HepG2 (cell line): Measurements from ENCODE around the gene GBGT1. TPM values are rescaled to one million over a fixed set of nuclear protein-coding genes. Genes with fewer than 3 reads are reported as not detected.

Source experiments
- ARNTL ChIP-seq: sonication (generic); formaldehyde crosslinking; IDR thresholded peaks from 2 replicates; pipeline ENCODE4 v1.4.0; 2020; ENCODE audit warnings: mild to moderate bottlenecking, missing genetic modification reagents
- BCL6 ChIP-seq: IDR thresholded peaks from 2 replicates; pipeline ENCODE4 v1.6.1; 2016; ENCODE audit warnings: missing genetic modification reagents, missing compliant biosample characterization
- CEBPB ChIP-seq: IDR thresholded peaks from 2 replicates; pipeline ENCODE4 v1.6.1; 2011; ENCODE audit warnings: low read depth, low read length, improper control_type of control experiment, borderline replicate concordance
- EEA1 ChIP-seq: sonication (generic); formaldehyde crosslinking; IDR thresholded peaks from 2 replicates; pipeline ENCODE4 v1.5.1; 2020; ENCODE audit warnings: mild to moderate bottlenecking, missing genetic modification reagents, borderline replicate concordance
- FOXK2 ChIP-seq: fragments of 450-650 bp; IDR thresholded peaks from 2 replicates; pipeline ENCODE4 v1.6.1; 2016
- HCFC1 ChIP-seq: fragments of 150-350 bp; IDR thresholded peaks from 2 replicates; pipeline ENCODE4 v1.6.1; 2014; ENCODE audit warnings: low read depth, low read length
- HNRNPL ChIP-seq: fragments of 200-400 bp; formaldehyde crosslinking; IDR thresholded peaks from 2 replicates; pipeline ENCODE4 v1.6.1; 2017; ENCODE audit warnings: mild to moderate bottlenecking, low read depth, low read length
- KDM5B ChIP-seq: sonication (generic); formaldehyde crosslinking; IDR thresholded peaks from 2 replicates; pipeline ENCODE4 v1.4.0; 2020; ENCODE audit warnings: missing genetic modification reagents, mild to moderate bottlenecking, borderline replicate concordance
- KLF9 ChIP-seq: IDR thresholded peaks from 2 replicates; pipeline ENCODE4 v1.6.1; 2016; ENCODE audit warnings: low read depth
- NR2F6 ChIP-seq, 2 experiments: IDR thresholded peaks; 2 replicates each; pipeline ENCODE4 v1.6.1; 2016; ENCODE audit warnings: antibody characterized with exemption in 1 of 2, mild to moderate bottlenecking in 1 of 2
- SIN3A ChIP-seq: IDR thresholded peaks from 2 replicates; pipeline ENCODE4 v1.6.1; 2011; ENCODE audit warnings: low read depth, mild to moderate bottlenecking, control low read depth, low read length, borderline replicate concordance
- SOX5 ChIP-seq: IDR thresholded peaks from 2 replicates; pipeline ENCODE4 v1.6.1; 2016; ENCODE audit warnings: borderline replicate concordance
- TAF15 ChIP-seq: fragments of 200-400 bp; formaldehyde crosslinking; IDR thresholded peaks from one replicate; pipeline ENCODE4 v1.6.1; 2018; ENCODE audit warnings: mild to moderate bottlenecking, low read depth, low read length; ENCODE audit not compliant: poor library complexity, severe bottlenecking
- TCF7L2 ChIP-seq: IDR thresholded peaks from 2 replicates; pipeline ENCODE4 v1.6.1; 2011; ENCODE audit warnings: mild to moderate bottlenecking, low read depth, low read length, moderate library complexity
- TGIF2 ChIP-seq: IDR thresholded peaks from 2 replicates; pipeline ENCODE4 v1.6.1; 2016; ENCODE audit warnings: control low read depth, missing compliant biosample characterization
- UBTF ChIP-seq: sonication (generic); formaldehyde crosslinking; IDR thresholded peaks from 2 replicates; pipeline ENCODE4 v1.4.0; 2020; ENCODE audit warnings: mild to moderate bottlenecking, missing genetic modification reagents
- ZBTB38 ChIP-seq: sonication (generic); formaldehyde crosslinking; IDR thresholded peaks from 2 replicates; pipeline ENCODE4 v1.5.1; 2020; ENCODE audit warnings: mild to moderate bottlenecking, missing genetic modification reagents
- ZFP37 ChIP-seq: sonication (generic); formaldehyde crosslinking; IDR thresholded peaks from 2 replicates; pipeline ENCODE4 v1.4.0; 2020; ENCODE audit warnings: missing genetic modification reagents, borderline replicate concordance
- ZFX ChIP-seq: sonication (generic); formaldehyde crosslinking; IDR thresholded peaks from 2 replicates; pipeline ENCODE4 v1.4.0; 2020; ENCODE audit warnings: mild to moderate bottlenecking, low read depth, missing genetic modification reagents, moderate library complexity
- ZMAT5 ChIP-seq: sonication (generic); formaldehyde crosslinking; IDR thresholded peaks from 2 replicates; pipeline ENCODE4 v1.5.0; 2020; ENCODE audit warnings: mild to moderate bottlenecking, low read depth, missing genetic modification reagents, borderline replicate concordance
- ZNF232 ChIP-seq: sonication (generic); formaldehyde crosslinking; IDR thresholded peaks from 2 replicates; pipeline ENCODE4 v1.4.0; 2020; ENCODE audit warnings: missing genetic modification reagents, borderline replicate concordance
- ZNF460 ChIP-seq: sonication (generic); formaldehyde crosslinking; IDR thresholded peaks from 2 replicates; pipeline ENCODE4 v1.5.1; 2020; ENCODE audit warnings: missing genetic modification reagents, mild to moderate bottlenecking, borderline replicate concordance
- ZNF549 ChIP-seq: sonication (generic); formaldehyde crosslinking; IDR thresholded peaks from 2 replicates; pipeline ENCODE4 v1.5.0; 2020; ENCODE audit warnings: missing genetic modification reagents
- ZNF614 ChIP-seq: IDR thresholded peaks from 2 replicates; pipeline ENCODE4 v1.6.1; 2018; ENCODE audit warnings: missing biosample characterization, missing genetic modification reagents, inconsistent platforms, borderline replicate concordance
- ZNF616 ChIP-seq: sonication (generic); formaldehyde crosslinking; IDR thresholded peaks from 2 replicates; pipeline ENCODE4 v1.5.0; 2020; ENCODE audit warnings: low read depth, mild to moderate bottlenecking, missing genetic modification reagents
- ZNF761 ChIP-seq: sonication (generic); formaldehyde crosslinking; conservative IDR thresholded peaks from 2 replicates; pipeline ENCODE4 v1.4.0; 2020; ENCODE audit warnings: mild to moderate bottlenecking, missing genetic modification reagents
- polyA plus RNA-seq, 8 experiments: library from polyadenylated mRNA; depleted of rRNA in 3 of 8; stranded (reverse) in 7 of 8; unstranded in 1 of 8; fragments of >200 nt; fragmentation: Illumina TruSeq in 4 of 8; extraction: Trizol in 4 of 8; gene quantifications; 2 replicates each; pipeline versions ENCODE4 v1.2.1 to v1.2.3, GENCODE V29; 2011 to 2016; ENCODE audit warnings: low read depth in 4 of 8, missing spikeins in 1 of 8, mixed read lengths in 1 of 8; ENCODE audit not compliant: insufficient read depth in 1 of 8
- total RNA-seq, 5 experiments: library from RNA; depleted of rRNA; stranded (reverse); fragments of >200 nt; fragmentation: Illumina TruSeq; extraction: Trizol; gene quantifications; 2 replicates each; pipeline ENCODE4 v1.2.3, GENCODE V29; 2016; ENCODE audit warnings: low read depth in 1 of 5
- TF ChIP-seq, protein P1 (sequence below): sonication (generic); formaldehyde crosslinking; IDR thresholded peaks from 2 replicates; pipeline ENCODE4 v1.5.0; 2020; ENCODE audit warnings: mild to moderate bottlenecking, missing genetic modification reagents

The GBGT1 gene
- total and polyA plus RNA-seq, 2 of the 13 experiments (the other 11 are each of a cell fraction or from before 2014, with no cell fraction given), result not detected

- TF ChIP-seq ZMAT5 (CRISPR knock-in tag) (no peak), HCFC1 (no peak), ZBTB38 (CRISPR knock-in tag) (peak; percentile 76; the same call in 1 of the 2 replicates), ARNTL (CRISPR knock-in tag) (peak; percentile 41; the same call in 1 of the 2 replicates), CEBPB (no peak), UBTF (peak; percentile 91; the same call in 1 of the 2 replicates), ZNF549 (no peak), SOX5 (CRISPR knock-in tag) (peak; percentile 64; the same call in 1 of the 2 replicates), HNRNPL (0 out of 2 replicates have a peak, but pooled peaks have one; percentile 47), ZNF232 (CRISPR knock-in tag) (no peak), ZFX (CRISPR knock-in tag) (peak; percentile 77; the same call in 1 of the 2 replicates), ZNF761 (no peak), TCF7L2 (no peak), KLF9 (CRISPR knock-in tag) (peak; percentile 91), ZNF616 (CRISPR knock-in tag) (no peak), ZFP37 (CRISPR knock-in tag) (peak; percentile 56; the same call in 1 of the 2 replicates), ZNF460 (CRISPR knock-in tag) (peak; percentile 36; the same call in 1 of the 2 replicates), TGIF2 (peak; percentile 61; the same call in 1 of the 2 replicates), EEA1 (peak; percentile 81; the same call in 1 of the 2 replicates), ZNF614 (peak; percentile 89; the same call in 1 of the 2 replicates), KDM5B (CRISPR knock-in tag) (peak; percentile 59; the same call in 1 of the 2 replicates), BCL6 (CRISPR knock-in tag) (peak; percentile 55; the same call in 1 of the 2 replicates), TAF15 (peak; percentile 62), SIN3A (no peak), FOXK2 (peak; percentile 83), NR2F6 (IDR thresholded peaks at IDR 0.05) (peak; percentile 29; the same call in 1 of the 2 replicates), NR2F6 (CRISPR knock-in tag; IDR thresholded peaks at IDR 0.05) (peak; percentile 76; the same call in 1 of the 2 replicates)
- TF ChIP-seq, protein P1, sequence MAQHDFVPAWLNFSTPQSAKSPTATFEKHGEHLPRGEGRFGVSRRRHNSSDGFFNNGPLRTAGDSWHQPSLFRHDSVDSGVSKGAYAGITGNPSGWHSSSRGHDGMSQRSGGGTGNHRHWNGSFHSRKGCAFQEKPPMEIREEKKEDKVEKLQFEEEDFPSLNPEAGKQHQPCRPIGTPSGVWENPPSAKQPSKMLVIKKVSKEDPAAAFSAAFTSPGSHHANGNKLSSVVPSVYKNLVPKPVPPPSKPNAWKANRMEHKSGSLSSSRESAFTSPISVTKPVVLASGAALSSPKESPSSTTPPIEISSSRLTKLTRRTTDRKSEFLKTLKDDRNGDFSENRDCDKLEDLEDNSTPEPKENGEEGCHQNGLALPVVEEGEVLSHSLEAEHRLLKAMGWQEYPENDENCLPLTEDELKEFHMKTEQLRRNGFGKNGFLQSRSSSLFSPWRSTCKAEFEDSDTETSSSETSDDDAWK, result no peak
Observed at GRCh38 chr9:133144142-133144903, 19.4 kb downstream of the GBGT1 start (continued).
